ENCODE data around the gene MYLK3. TPM values are rescaled to one million over a fixed set of nuclear protein-coding genes. Genes with fewer than 3 reads are reported as not detected.

MYLK3 gene
- total and polyA plus RNA-seq, 9 donors, result 0.24 to 2.0 (median 0.68) TPM

DNA sequence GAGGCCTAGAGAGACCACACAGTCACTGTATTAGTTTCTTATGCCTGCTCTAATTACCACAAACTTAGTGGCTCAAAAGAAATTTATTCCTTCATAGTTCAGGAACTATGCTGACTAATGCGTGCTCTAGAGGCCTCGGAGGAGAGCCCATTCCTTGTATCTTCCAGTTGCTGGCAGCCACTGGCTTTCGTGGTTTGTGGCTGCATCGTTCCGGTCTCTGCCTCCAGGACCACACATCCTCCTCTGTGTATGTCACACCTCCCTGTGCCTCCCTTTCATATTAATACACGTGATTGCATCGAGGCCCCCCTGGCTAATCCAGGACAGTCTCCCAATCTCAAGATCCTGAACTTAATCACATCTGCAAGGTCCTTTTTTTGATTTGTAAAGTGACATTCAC, 16.9 kb upstream of the MYLK3 start:
- intact Hi-C loops (cut with DNase I), result no loop called here
- no peak for TF ChIP-seq CTCF (IDR thresholded peaks at IDR 0.05)
- TF ChIP-seq EP300 (IDR thresholded peaks at IDR 0.05), result no peak
- TF ChIP-seq POLR2A (IDR thresholded peaks at IDR 0.05), result no peak
- 38 to 56% (median 48%) methylated on average over 7 of the region's 7 CpGs for WGBS, 3 donors
- DNase-seq, result no peak
- Histone ChIP-seq H3K4me1 (ENCODE audit: insufficient read depth) (no peaks in the 10 kb centered on the region), H3K27me3 (no peaks in the 10 kb centered on the region), H3K9me3 (no peaks in the 10 kb centered on the region), H3K4me3 (no peak overlapping the region), H3K36me3 (no peaks in the 10 kb centered on the region), H3K27ac (no peak overlapping the region)

DNA sequence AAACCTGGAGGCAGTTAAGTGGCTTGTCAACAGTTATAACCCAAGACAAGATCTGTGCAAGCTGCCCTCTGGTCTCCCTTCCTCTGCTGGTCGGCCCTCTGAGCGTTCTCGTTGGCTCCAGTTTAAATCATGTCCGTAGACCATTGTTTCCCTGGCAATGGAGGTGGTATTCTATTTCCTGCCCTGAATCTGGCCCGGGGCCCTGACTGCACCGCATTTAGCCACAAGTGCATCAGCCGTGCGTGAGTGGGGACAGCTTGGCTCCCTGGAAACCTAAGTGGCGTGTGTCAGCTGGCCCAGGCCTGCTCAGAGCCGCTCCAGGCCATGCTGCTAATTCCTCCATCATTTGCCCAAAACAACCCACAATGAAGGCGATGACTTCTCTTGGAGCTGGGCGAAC, 15.0 kb upstream of the MYLK3 start:
- Histone ChIP-seq H3K27ac (no peak overlapping the region), H3K4me3 (no peak overlapping the region), H3K36me3 (no peaks in the 10 kb centered on the region), H3K27me3 (no peaks in the 10 kb centered on the region), H3K9me3 (no peaks in the 10 kb centered on the region), H3K4me1 (ENCODE audit: insufficient read depth) (no peaks in the 10 kb centered on the region)
- TF ChIP-seq CTCF (IDR thresholded peaks at IDR 0.05), result no peak
- TF ChIP-seq EP300 (IDR thresholded peaks at IDR 0.05), result no peak
- TF ChIP-seq POLR2A (IDR thresholded peaks at IDR 0.05), result no peak
- DNase-seq, result no peak
- intact Hi-C loops (cut with DNase I), result no loop called here
- WGBS, 3 donors, result 62 to 66% (median 64%) methylated on average over 12 of the region's 12 CpGs

DNA sequence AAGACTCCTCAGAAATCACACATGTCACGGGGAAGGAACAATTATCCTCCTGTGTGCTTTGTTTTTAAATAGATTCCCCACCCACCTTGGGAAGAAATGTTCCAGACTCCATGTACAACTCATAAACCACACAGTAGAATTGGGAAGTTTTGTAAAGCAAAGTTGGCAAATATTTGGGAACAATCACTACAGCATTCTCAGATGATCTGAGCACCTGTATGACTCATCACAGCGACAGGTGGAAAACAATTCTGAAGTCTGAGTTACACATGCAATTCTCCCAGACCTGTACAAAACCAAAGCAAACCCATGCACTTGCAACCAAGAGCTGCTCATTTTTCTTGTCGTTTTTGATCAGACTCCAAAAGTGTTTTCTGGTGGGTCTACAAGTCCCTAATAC, 14.4 kb upstream of the MYLK3 start:
- TF ChIP-seq POLR2A (IDR thresholded peaks at IDR 0.05) (no peak), EP300 (IDR thresholded peaks at IDR 0.05) (no peak), CTCF (IDR thresholded peaks at IDR 0.05) (no peak)
- no peaks in the 10 kb centered on the region for H3K27me3 ChIP-seq
- 84 to 89% (median 88%) methylated on average over 3 of the region's 3 CpGs for WGBS, 3 donors
- intact Hi-C loops (cut with DNase I), result no loop called here
- peaks cover under 1% of the 10 kb centered on the region for H3K4me1 ChIP-seq (ENCODE audit: insufficient read depth)
- H3K27ac ChIP-seq, result no peak overlapping the region
- H3K9me3 ChIP-seq, result no peaks in the 10 kb centered on the region
- no peak overlapping the region for H3K4me3 ChIP-seq
- no peak for DNase-seq
- no peaks in the 10 kb centered on the region for H3K36me3 ChIP-seq

DNA sequence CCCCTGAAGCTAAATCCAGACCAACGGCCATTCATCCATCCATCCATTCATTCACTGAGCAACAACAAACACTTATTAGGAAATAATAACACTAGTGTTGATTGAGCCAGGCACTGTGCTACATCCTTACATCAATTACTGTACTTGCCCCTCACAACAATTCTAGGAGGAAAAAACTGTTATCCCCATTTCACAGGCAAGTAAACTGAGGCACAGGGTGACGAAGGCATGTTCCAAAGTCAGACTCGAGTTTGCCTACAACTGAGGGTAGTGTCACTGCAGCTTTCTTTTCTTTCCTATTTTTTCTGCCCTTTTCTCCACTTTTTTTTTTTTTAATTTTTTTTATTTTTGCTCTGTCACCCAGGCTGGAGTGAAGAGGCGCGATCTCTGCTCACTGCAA, 11.2 kb upstream of the MYLK3 start:
- no peak overlapping the region for H3K27ac ChIP-seq
- no peaks in the 10 kb centered on the region for H3K27me3 ChIP-seq
- intact Hi-C loops (cut with DNase I), result no loop called here
- no peak for DNase-seq
- WGBS, 3 donors, result 84 to 94% (median 88%) methylated on average over 5 of the region's 5 CpGs
- TF ChIP-seq EP300 (IDR thresholded peaks at IDR 0.05) (no peak), CTCF (IDR thresholded peaks at IDR 0.05) (no peak), POLR2A (IDR thresholded peaks at IDR 0.05) (no peak)
- H3K4me1 ChIP-seq (ENCODE audit: insufficient read depth), result peaks cover 3% of the 10 kb centered on the region
- no peaks in the 10 kb centered on the region for H3K9me3 ChIP-seq
- no peaks in the 10 kb centered on the region for H3K36me3 ChIP-seq
- no peak overlapping the region for H3K4me3 ChIP-seq
